GM23338 (cell line): ENCODE data around the gene KCNMA1. TPM values are rescaled to one million over a fixed set of nuclear protein-coding genes. Genes with fewer than 3 reads are reported as not detected.

Experiments
- ATAC-seq: fragments of 200-7000 bp; cut with Tn5 transposase; 3 replicates; pipeline ENCODE4 v1.9.1; 2020
- DNase-seq: peaks from one replicate; pipeline ENCODE4 v3.0.0-alpha.2; 2015; ENCODE audit warnings: low spot score
- H2AFZ ChIP-seq: fragments of 200-600 bp; sonication (generic); 2 replicates; pipeline ENCODE4 v1.8.0; 2016; ENCODE audit warnings: antibody characterized with exemption, mild to moderate bottlenecking, moderate library complexity
- H3F3A ChIP-seq: fragments of 200-600 bp; sonication (generic); replicated peaks from 2 replicates; pipeline ENCODE4 v1.8.0; 2017; ENCODE audit warnings: antibody characterized with exemption, mixed run types, low read depth
- H3K27ac ChIP-seq: fragments of 200-600 bp; sonication (generic); 2 replicates; pipeline ENCODE4 v1.6.1; 2016; ENCODE audit warnings: low read depth
- H3K27me3 ChIP-seq: fragments of 200-600 bp; sonication (generic); 2 replicates; pipeline ENCODE4 v1.8.0; 2016; ENCODE audit warnings: mild to moderate bottlenecking, mixed run types, moderate library complexity; ENCODE audit not compliant: insufficient read depth
- H3K36me3 ChIP-seq: fragments of 200-600 bp; sonication (generic); 2 replicates; pipeline ENCODE4 v1.8.0; 2016; ENCODE audit warnings: mild to moderate bottlenecking; ENCODE audit not compliant: insufficient read depth
- H3K4me1 ChIP-seq: fragments of 200-600 bp; sonication (generic); 2 replicates; pipeline ENCODE4 v1.8.0; 2016; ENCODE audit warnings: mild to moderate bottlenecking, moderate library complexity; ENCODE audit not compliant: insufficient read depth
- H3K4me2 ChIP-seq: fragments of 200-600 bp; sonication (generic); 2 replicates; pipeline ENCODE4 v1.7.1; 2017; ENCODE audit warnings: mixed run types
- H3K4me3 ChIP-seq: fragments of 200-600 bp; sonication (generic); 2 replicates; pipeline ENCODE4 v1.6.1; 2016; ENCODE audit warnings: mixed run types
- H3K79me2 ChIP-seq: fragments of 200-600 bp; sonication (generic); replicated peaks from 2 replicates; pipeline ENCODE4 v1.8.0; 2017; ENCODE audit warnings: mild to moderate bottlenecking; ENCODE audit not compliant: insufficient read depth
- H3K9me2 ChIP-seq: fragments of 200-600 bp; sonication (generic); 2 replicates; pipeline ENCODE4 v1.8.0; 2017; ENCODE audit not compliant: insufficient read depth
- H4K20me1 ChIP-seq: fragments of 200-600 bp; sonication (generic); replicated peaks from 2 replicates; pipeline ENCODE4 v1.8.0; 2017; ENCODE audit warnings: mild to moderate bottlenecking; ENCODE audit not compliant: insufficient read depth
- H3K27ac Mint-ChIP-seq: 2 replicates; pipeline ENCODE4 v1.8.0; 2020; ENCODE audit warnings: inconsistent platforms, mild to moderate bottlenecking, moderate library complexity, mixed read lengths
- H3K27me3 Mint-ChIP-seq: 3 replicates; pipeline ENCODE4 v1.8.0; 2022; ENCODE audit warnings: low read depth, mild to moderate bottlenecking, moderate library complexity, mixed read lengths, inconsistent platforms; ENCODE audit not compliant: insufficient read depth, poor library complexity
- H3K36me3 Mint-ChIP-seq: 3 replicates; pipeline ENCODE4 v1.8.0; 2021; ENCODE audit warnings: low read depth, mild to moderate bottlenecking, inconsistent platforms, moderate library complexity, mixed read lengths
- H3K4me1 Mint-ChIP-seq: 3 replicates; pipeline ENCODE4 v1.8.0; 2020; ENCODE audit warnings: mild to moderate bottlenecking, inconsistent platforms, mixed read lengths
- H3K4me3 Mint-ChIP-seq: 3 replicates; pipeline ENCODE4 v1.8.0; 2021; ENCODE audit warnings: moderate library complexity, mild to moderate bottlenecking, inconsistent platforms, mixed read lengths
- H3K9me3 Mint-ChIP-seq: 3 replicates; pipeline ENCODE4 v1.8.0; 2020; ENCODE audit warnings: moderate library complexity, mild to moderate bottlenecking, inconsistent platforms, mixed read lengths
- CREB1 ChIP-seq: fragments of 250-450 bp; sonication (Bioruptor Pico); IDR thresholded peaks from 2 replicates; pipeline ENCODE4 v1.5.0; 2020; ENCODE audit warnings: low read depth, mild to moderate bottlenecking, moderate library complexity
- EZH2phosphoT487 ChIP-seq: fragments of 200-600 bp; sonication (generic); IDR thresholded peaks from one replicate; pipeline ENCODE4 v1.8.1; 2018; ENCODE audit warnings: antibody characterized with exemption; ENCODE audit not compliant: unreplicated experiment
- NANOG ChIP-seq: IDR thresholded peaks from 2 replicates; pipeline ENCODE4 v1.6.1; 2016; ENCODE audit warnings: antibody characterized with exemption, borderline replicate concordance
- POLR2AphosphoS5 ChIP-seq: IDR thresholded peaks from 2 replicates; pipeline ENCODE4 v1.6.1; 2016; ENCODE audit warnings: antibody characterized with exemption, low read depth
- ZNF114 ChIP-seq: fragments of 250-450 bp; sonication (Bioruptor Pico); IDR thresholded peaks from 2 replicates; pipeline ENCODE4 v1.5.0; 2020; ENCODE audit warnings: mild to moderate bottlenecking, moderate library complexity
- ZNF331 ChIP-seq: fragments of 250-450 bp; sonication (Bioruptor Pico); IDR thresholded peaks from 2 replicates; pipeline ENCODE4 v1.5.0; 2020; ENCODE audit warnings: low read depth, mild to moderate bottlenecking, moderate library complexity
- polyA plus RNA-seq: library from polyadenylated mRNA; unstranded; fragments of >200 nt; fragmentation: Nextera tagmentation; extraction: Ambion mirVana; gene quantifications from 2 replicates; pipeline ENCODE4 v1.2.1, GENCODE V29; 2016
- total RNA-seq: library from RNA; depleted of rRNA; stranded (reverse); fragments of >200 nt; shearing (Covaris generic); gene quantifications from 2 replicates; pipeline ENCODE4 v1.2.3, GENCODE V29; 2014
- TF ChIP-seq, protein P1 (sequence below): IDR thresholded peaks from one replicate; pipeline ENCODE4 v1.6.1; 2018; ENCODE audit warnings: antibody characterized with exemption; ENCODE audit not compliant: unreplicated experiment
- TF ChIP-seq, protein P2 (sequence below), 2 experiments: fragments of 200-600 bp in 1 of 2; sonication (generic) in 1 of 2; conservative IDR thresholded peaks; 2 replicates each; pipeline versions ENCODE4 v1.5.1 to v1.6.1; 2016 to 2017; ENCODE audit warnings: antibody characterized with exemption in 2 of 2, low read depth in 2 of 2, mild to moderate bottlenecking in 2 of 2, moderate library complexity in 1 of 2
- TF ChIP-seq, protein P3 (sequence below): IDR thresholded peaks from 2 replicates; pipeline ENCODE4 v1.6.1; 2016; ENCODE audit warnings: antibody characterized with exemption
- TF ChIP-seq, protein P4 (sequence below): fragments of 250-450 bp; sonication (Bioruptor Pico); IDR thresholded peaks from 2 replicates; pipeline ENCODE4 v1.5.0; 2020; ENCODE audit warnings: mild to moderate bottlenecking, moderate library complexity

Gene KCNMA1
- total and polyA plus RNA-seq, 2 experiments from 2014 or later = 8.2 to 9.0 TPM

DNA sequence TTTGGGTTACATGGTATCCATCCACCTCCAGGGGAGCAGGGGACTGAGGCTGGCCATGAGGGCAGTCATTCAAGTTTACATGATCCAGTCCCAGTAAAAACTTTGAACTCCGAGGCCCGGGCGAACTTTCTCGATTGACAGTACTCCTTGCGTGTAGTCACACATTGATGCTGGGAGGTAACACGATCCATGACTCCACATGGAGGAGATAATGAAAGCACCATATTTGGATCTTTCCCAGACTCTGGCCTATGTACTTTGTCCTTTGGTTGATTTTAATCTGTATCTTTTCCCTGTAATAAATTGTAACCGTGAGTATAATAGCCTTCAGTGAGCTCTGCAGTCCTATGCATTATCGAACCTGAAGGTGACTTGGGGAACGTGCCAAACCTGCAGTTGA is 401.6 kb downstream of the KCNMA1 start:
- Histone ChIP-seq H3K27ac (no peak overlapping the region), H3K79me2 (no peaks in the 10 kb centered on the region), H4K20me1 (no peaks in the 10 kb centered on the region), H3K36me3 (no peaks in the 10 kb centered on the region), H3K4me3 (no peak overlapping the region), H3K4me2 (no peak overlapping the region), H3K9me2 (no peaks in the 10 kb centered on the region), H2AFZ (no peak overlapping the region), H3K4me1 (no peaks in the 10 kb centered on the region), H3K27me3 (no peaks in the 10 kb centered on the region), H3F3A (no peaks in the 10 kb centered on the region)
- no peak for ATAC-seq
- H3K4me1 Mint-ChIP-seq = peaks cover 3% of the 10 kb centered on the region; the same call in 2 of the 3 replicates
- H3K27me3 Mint-ChIP-seq = no peaks in the 10 kb centered on the region
- H3K27ac Mint-ChIP-seq = no peak overlapping the region
- no peak overlapping the region for H3K4me3 Mint-ChIP-seq
- no peak for DNase-seq
- TF ChIP-seq EZH2phosphoT487 = no peak
- TF ChIP-seq, protein P1, sequence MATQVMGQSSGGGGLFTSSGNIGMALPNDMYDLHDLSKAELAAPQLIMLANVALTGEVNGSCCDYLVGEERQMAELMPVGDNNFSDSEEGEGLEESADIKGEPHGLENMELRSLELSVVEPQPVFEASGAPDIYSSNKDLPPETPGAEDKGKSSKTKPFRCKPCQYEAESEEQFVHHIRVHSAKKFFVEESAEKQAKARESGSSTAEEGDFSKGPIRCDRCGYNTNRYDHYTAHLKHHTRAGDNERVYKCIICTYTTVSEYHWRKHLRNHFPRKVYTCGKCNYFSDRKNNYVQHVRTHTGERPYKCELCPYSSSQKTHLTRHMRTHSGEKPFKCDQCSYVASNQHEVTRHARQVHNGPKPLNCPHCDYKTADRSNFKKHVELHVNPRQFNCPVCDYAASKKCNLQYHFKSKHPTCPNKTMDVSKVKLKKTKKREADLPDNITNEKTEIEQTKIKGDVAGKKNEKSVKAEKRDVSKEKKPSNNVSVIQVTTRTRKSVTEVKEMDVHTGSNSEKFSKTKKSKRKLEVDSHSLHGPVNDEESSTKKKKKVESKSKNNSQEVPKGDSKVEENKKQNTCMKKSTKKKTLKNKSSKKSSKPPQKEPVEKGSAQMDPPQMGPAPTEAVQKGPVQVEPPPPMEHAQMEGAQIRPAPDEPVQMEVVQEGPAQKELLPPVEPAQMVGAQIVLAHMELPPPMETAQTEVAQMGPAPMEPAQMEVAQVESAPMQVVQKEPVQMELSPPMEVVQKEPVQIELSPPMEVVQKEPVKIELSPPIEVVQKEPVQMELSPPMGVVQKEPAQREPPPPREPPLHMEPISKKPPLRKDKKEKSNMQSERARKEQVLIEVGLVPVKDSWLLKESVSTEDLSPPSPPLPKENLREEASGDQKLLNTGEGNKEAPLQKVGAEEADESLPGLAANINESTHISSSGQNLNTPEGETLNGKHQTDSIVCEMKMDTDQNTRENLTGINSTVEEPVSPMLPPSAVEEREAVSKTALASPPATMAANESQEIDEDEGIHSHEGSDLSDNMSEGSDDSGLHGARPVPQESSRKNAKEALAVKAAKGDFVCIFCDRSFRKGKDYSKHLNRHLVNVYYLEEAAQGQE = no peak
- H3K9me3 Mint-ChIP-seq = peaks cover 4% of the 10 kb centered on the region
- H3K36me3 Mint-ChIP-seq = no peaks in the 10 kb centered on the region

DNA sequence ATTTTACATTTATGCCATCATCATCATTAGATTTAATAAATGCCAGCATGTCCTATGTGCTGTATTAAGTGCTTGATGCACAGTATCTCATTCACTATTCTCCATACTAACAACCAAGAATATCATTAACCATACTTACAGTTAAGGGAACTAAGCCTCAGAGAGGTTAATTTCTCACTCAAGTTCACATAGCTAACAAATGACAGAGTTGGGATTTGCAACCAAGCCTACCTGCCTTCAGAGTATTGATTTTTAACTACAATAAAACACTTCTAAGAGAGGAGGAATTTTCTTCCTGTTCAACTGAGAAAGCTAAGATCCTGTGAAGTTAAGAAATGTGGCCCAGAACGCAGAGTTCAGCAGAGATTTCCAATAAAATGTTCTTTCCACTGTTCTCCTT is 403.0 kb downstream of the KCNMA1 start:
- Histone ChIP-seq H3K27me3 (no peaks in the 10 kb centered on the region), H3K36me3 (no peaks in the 10 kb centered on the region), H3K4me2 (no peak overlapping the region), H3K4me1 (no peaks in the 10 kb centered on the region), H3F3A (no peaks in the 10 kb centered on the region), H3K27ac (no peak overlapping the region), H3K79me2 (no peaks in the 10 kb centered on the region), H3K9me2 (no peaks in the 10 kb centered on the region), H4K20me1 (no peaks in the 10 kb centered on the region), H2AFZ (no peak overlapping the region), H3K4me3 (no peak overlapping the region)
- Mint-ChIP-seq H3K4me1 (no peaks in the 10 kb centered on the region), H3K27me3 (no peaks in the 10 kb centered on the region), H3K9me3 (peaks cover 4% of the 10 kb centered on the region), H3K36me3 (no peaks in the 10 kb centered on the region), H3K27ac (no peak overlapping the region), H3K4me3 (no peak overlapping the region)
- ATAC-seq = no peak
- DNase-seq = no peak
- TF ChIP-seq ZNF331 (no peak), EZH2phosphoT487 (no peak), POLR2AphosphoS5 (no peak), CREB1 (CRISPR knock-in tag) (no peak), ZNF114 (CRISPR knock-in tag) (no peak), NANOG (no peak)
- TF ChIP-seq, protein P2, sequence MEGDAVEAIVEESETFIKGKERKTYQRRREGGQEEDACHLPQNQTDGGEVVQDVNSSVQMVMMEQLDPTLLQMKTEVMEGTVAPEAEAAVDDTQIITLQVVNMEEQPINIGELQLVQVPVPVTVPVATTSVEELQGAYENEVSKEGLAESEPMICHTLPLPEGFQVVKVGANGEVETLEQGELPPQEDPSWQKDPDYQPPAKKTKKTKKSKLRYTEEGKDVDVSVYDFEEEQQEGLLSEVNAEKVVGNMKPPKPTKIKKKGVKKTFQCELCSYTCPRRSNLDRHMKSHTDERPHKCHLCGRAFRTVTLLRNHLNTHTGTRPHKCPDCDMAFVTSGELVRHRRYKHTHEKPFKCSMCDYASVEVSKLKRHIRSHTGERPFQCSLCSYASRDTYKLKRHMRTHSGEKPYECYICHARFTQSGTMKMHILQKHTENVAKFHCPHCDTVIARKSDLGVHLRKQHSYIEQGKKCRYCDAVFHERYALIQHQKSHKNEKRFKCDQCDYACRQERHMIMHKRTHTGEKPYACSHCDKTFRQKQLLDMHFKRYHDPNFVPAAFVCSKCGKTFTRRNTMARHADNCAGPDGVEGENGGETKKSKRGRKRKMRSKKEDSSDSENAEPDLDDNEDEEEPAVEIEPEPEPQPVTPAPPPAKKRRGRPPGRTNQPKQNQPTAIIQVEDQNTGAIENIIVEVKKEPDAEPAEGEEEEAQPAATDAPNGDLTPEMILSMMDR (conservative IDR thresholded peaks at IDR 0.05; ENCODE audit: low read depth in 2 of 2) = no peak
- TF ChIP-seq, protein P3, sequence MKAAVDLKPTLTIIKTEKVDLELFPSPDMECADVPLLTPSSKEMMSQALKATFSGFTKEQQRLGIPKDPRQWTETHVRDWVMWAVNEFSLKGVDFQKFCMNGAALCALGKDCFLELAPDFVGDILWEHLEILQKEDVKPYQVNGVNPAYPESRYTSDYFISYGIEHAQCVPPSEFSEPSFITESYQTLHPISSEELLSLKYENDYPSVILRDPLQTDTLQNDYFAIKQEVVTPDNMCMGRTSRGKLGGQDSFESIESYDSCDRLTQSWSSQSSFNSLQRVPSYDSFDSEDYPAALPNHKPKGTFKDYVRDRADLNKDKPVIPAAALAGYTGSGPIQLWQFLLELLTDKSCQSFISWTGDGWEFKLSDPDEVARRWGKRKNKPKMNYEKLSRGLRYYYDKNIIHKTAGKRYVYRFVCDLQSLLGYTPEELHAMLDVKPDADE = no peak
- TF ChIP-seq, protein P4, sequence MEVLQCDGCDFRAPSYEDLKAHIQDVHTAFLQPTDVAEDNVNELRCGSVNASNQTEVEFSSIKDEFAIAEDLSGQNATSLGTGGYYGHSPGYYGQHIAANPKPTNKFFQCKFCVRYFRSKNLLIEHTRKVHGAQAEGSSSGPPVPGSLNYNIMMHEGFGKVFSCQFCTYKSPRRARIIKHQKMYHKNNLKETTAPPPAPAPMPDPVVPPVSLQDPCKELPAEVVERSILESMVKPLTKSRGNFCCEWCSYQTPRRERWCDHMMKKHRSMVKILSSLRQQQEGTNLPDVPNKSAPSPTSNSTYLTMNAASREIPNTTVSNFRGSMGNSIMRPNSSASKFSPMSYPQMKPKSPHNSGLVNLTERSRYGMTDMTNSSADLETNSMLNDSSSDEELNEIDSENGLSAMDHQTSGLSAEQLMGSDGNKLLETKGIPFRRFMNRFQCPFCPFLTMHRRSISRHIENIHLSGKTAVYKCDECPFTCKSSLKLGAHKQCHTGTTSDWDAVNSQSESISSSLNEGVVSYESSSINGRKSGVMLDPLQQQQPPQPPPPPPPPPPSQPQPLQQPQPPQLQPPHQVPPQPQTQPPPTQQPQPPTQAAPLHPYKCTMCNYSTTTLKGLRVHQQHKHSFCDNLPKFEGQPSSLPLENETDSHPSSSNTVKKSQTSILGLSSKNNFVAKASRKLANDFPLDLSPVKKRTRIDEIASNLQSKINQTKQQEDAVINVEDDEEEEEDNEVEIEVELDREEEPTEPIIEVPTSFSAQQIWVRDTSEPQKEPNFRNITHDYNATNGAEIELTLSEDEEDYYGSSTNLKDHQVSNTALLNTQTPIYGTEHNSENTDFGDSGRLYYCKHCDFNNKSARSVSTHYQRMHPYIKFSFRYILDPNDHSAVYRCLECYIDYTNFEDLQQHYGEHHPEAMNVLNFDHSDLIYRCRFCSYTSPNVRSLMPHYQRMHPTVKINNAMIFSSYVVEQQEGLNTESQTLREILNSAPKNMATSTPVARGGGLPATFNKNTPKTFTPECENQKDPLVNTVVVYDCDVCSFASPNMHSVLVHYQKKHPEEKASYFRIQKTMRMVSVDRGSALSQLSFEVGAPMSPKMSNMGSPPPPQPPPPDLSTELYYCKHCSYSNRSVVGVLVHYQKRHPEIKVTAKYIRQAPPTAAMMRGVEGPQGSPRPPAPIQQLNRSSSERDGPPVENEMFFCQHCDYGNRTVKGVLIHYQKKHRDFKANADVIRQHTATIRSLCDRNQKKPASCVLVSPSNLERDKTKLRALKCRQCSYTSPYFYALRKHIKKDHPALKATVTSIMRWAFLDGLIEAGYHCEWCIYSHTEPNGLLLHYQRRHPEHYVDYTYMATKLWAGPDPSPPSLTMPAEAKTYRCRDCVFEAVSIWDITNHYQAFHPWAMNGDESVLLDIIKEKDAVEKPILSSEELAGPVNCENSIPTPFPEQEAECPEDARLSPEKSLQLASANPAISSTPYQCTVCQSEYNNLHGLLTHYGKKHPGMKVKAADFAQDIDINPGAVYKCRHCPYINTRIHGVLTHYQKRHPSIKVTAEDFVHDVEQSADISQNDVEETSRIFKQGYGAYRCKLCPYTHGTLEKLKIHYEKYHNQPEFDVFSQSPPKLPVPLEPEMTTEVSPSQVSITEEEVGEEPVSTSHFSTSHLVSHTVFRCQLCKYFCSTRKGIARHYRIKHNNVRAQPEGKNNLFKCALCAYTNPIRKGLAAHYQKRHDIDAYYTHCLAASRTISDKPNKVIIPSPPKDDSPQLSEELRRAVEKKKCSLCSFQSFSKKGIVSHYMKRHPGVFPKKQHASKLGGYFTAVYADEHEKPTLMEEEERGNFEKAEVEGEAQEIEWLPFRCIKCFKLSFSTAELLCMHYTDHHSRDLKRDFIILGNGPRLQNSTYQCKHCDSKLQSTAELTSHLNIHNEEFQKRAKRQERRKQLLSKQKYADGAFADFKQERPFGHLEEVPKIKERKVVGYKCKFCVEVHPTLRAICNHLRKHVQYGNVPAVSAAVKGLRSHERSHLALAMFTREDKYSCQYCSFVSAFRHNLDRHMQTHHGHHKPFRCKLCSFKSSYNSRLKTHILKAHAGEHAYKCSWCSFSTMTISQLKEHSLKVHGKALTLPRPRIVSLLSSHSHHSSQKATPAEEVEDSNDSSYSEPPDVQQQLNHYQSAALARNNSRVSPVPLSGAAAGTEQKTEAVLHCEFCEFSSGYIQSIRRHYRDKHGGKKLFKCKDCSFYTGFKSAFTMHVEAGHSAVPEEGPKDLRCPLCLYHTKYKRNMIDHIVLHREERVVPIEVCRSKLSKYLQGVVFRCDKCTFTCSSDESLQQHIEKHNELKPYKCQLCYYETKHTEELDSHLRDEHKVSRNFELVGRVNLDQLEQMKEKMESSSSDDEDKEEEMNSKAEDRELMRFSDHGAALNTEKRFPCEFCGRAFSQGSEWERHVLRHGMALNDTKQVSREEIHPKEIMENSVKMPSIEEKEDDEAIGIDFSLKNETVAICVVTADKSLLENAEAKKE (CRISPR knock-in tag) = no peak
